H1 (cell line): ENCODE data around the gene RAG2. TPM values are rescaled to one million over a fixed set of nuclear protein-coding genes. Genes with fewer than 3 reads are reported as not detected.

Experiments used
- CTCF ChIA-PET: fragments of 300-600 bp; sonication (Branson Sonifier 250); formaldehyde crosslinking; loops from one replicate; lab custom pipeline; 2021; ENCODE audit not compliant: partially characterized antibody; lab: Charles Lee
- POLR2A ChIA-PET: fragments of 300-600 bp; sonication (Branson Sonifier 250); formaldehyde crosslinking; loops from one replicate; lab custom pipeline; 2021; ENCODE audit warnings: inconsistent platforms; ENCODE audit not compliant: partially characterized antibody; lab: Charles Lee
- DNase-seq, 2 experiments: peaks; one replicate each; pipeline versions ENCODE4 v3.0.0 to v3.0.0-alpha.2; 2010 to 2022; ENCODE audit warnings: low spot score in 2 of 2, low read depth in 1 of 2, mixed read lengths in 1 of 2
- FAIRE-seq: peaks from 2 replicates; lab custom pipeline; 2011; peaks lifted over from hg19 to GRCh38; lab: Jason Lieb, UNC
- H2AFZ ChIP-seq: 2 replicates; pipeline ENCODE4 v1.8.1; 2012; ENCODE audit warnings: low read length, inconsistent platforms
- H2AK5ac ChIP-seq: 2 replicates; pipeline ENCODE4 v1.6.1; 2013; ENCODE audit warnings: low read depth, low read length
- H2BK120ac ChIP-seq: replicated peaks from 2 replicates; pipeline ENCODE3; 2013; ENCODE audit warnings: low read depth, low read length, inconsistent platforms
- H2BK12ac ChIP-seq: 2 replicates; pipeline ENCODE4 v1.6.1; 2013; ENCODE audit warnings: low read depth, low read length
- H2BK15ac ChIP-seq: 2 replicates; pipeline ENCODE4 v1.6.1; 2013; ENCODE audit warnings: low read length
- H2BK20ac ChIP-seq: 2 replicates; pipeline ENCODE4 v1.6.1; 2013; ENCODE audit warnings: low read length
- H2BK5ac ChIP-seq: 2 replicates; pipeline ENCODE4 v1.6.1; 2013; ENCODE audit warnings: low read depth, low read length
- H3K14ac ChIP-seq: 2 replicates; pipeline ENCODE4 v1.6.1; 2013; ENCODE audit warnings: inconsistent platforms; ENCODE audit not compliant: insufficient read length
- H3K18ac ChIP-seq: 2 replicates; pipeline ENCODE4 v1.6.1; 2013; ENCODE audit warnings: low read length; ENCODE audit errors: extremely low read depth
- H3K23ac ChIP-seq: 2 replicates; pipeline ENCODE4 v1.6.1; 2013; ENCODE audit warnings: inconsistent platforms; ENCODE audit not compliant: insufficient read length
- H3K23me2 ChIP-seq: 2 replicates; pipeline ENCODE4 v1.6.1; 2013; ENCODE audit warnings: low read depth, low read length
- H3K27ac ChIP-seq: 2 replicates; pipeline ENCODE4 v1.6.1; 2011; ENCODE audit warnings: low read depth, low read length, inconsistent platforms
- H3K27me3 ChIP-seq, 4 experiments: replicated peaks in 1 of 4; 1 replicate in 1 of 4; 2 replicates in 3 of 4; pipeline versions ENCODE4 v1.6.1 to v1.8.1; 2011 to 2013; ENCODE audit warnings: low read length in 3 of 4, mild to moderate bottlenecking in 3 of 4, inconsistent platforms in 2 of 4, mixed read lengths in 2 of 4, moderate library complexity in 1 of 4; ENCODE audit not compliant: control insufficient read depth in 3 of 4, insufficient read depth in 3 of 4; ENCODE audit errors: extremely low read depth in 1 of 4
- H3K36me3 ChIP-seq, 4 experiments: 2 replicates each; pipeline versions ENCODE4 v1.6.1 to v1.8.1; 2011 to 2013; ENCODE audit warnings: mild to moderate bottlenecking in 4 of 4, low read length in 3 of 4, moderate library complexity in 2 of 4, control low read depth in 1 of 4, inconsistent platforms in 1 of 4; ENCODE audit not compliant: insufficient read depth in 4 of 4, control insufficient read depth in 2 of 4
- H3K4ac ChIP-seq: replicated peaks from 2 replicates; pipeline ENCODE3; 2013; ENCODE audit warnings: low read length, low read depth, mixed read lengths, inconsistent platforms; ENCODE audit not compliant: insufficient read length
- H3K4me1 ChIP-seq, 4 experiments: replicated peaks in 1 of 4; 1 replicate in 1 of 4; 2 replicates in 3 of 4; pipeline versions ENCODE4 v1.6.1 to v1.8.1; 2011 to 2013; ENCODE audit warnings: low read length in 3 of 4, inconsistent platforms in 2 of 4, mixed read lengths in 1 of 4; ENCODE audit not compliant: insufficient read depth in 4 of 4, control insufficient read depth in 3 of 4
- H3K4me2 ChIP-seq, 2 experiments: 2 replicates each; pipeline versions ENCODE4 v1.6.1 to v1.8.1; 2011 to 2013; ENCODE audit warnings: low read depth in 2 of 2, low read length in 2 of 2, control low read depth in 1 of 2, inconsistent platforms in 1 of 2, mild to moderate bottlenecking in 1 of 2; ENCODE audit not compliant: insufficient read depth in 1 of 2
- H3K4me3 ChIP-seq, 4 experiments: fragments of 200-600, 300-600 bp in 1 of 4; sonication (generic), shearing (Covaris generic), sonication (Bioruptor Twin) in 1 of 4; 2 replicates each; pipeline versions ENCODE4 v1.5.1 to v1.8.1; 2011 to 2016; ENCODE audit warnings: low read length in 4 of 4, low read depth in 3 of 4, control low read depth in 2 of 4, inconsistent platforms in 2 of 4, mild to moderate bottlenecking in 2 of 4, mixed read lengths in 1 of 4, moderate library complexity in 1 of 4; ENCODE audit not compliant: insufficient read depth in 2 of 4; ENCODE audit errors: extremely low read depth in 1 of 4
- H3K56ac ChIP-seq: replicated peaks from 2 replicates; pipeline ENCODE3; 2013; ENCODE audit warnings: low read depth, mild to moderate bottlenecking, mixed read lengths, low read length, inconsistent platforms; ENCODE audit not compliant: insufficient read length
- H3K79me1 ChIP-seq: 2 replicates; pipeline ENCODE4 v1.6.1; 2013; ENCODE audit warnings: low read depth, low read length, control low read depth
- H3K79me2 ChIP-seq, 2 experiments: 2 replicates each; pipeline versions ENCODE4 v1.6.1 to v1.8.1; 2012 to 2013; ENCODE audit warnings: low read length in 2 of 2, mild to moderate bottlenecking in 2 of 2, inconsistent platforms in 1 of 2; ENCODE audit not compliant: insufficient read depth in 2 of 2, control insufficient read depth in 1 of 2
- H3K9ac ChIP-seq, 4 experiments: replicated peaks in 1 of 4; 1 replicate in 1 of 4; 2 replicates in 3 of 4; pipeline versions ENCODE4 v1.6.1 to v1.8.1; 2011 to 2013; ENCODE audit warnings: low read depth in 3 of 4, low read length in 3 of 4, control low read depth in 2 of 4, mild to moderate bottlenecking in 2 of 4, moderate library complexity in 2 of 4, inconsistent platforms in 1 of 4; ENCODE audit errors: extremely low read depth in 1 of 4
- H3K9me3 ChIP-seq, 2 experiments: 2 replicates each; pipeline versions ENCODE4 v1.6.1 to v1.8.1; 2012 to 2013; ENCODE audit warnings: mild to moderate bottlenecking in 2 of 2, moderate library complexity in 2 of 2, control low read depth in 1 of 2, inconsistent platforms in 1 of 2, low read depth in 1 of 2, low read length in 1 of 2, mixed read lengths in 1 of 2; ENCODE audit not compliant: insufficient read depth in 2 of 2
- H4K20me1 ChIP-seq, 2 experiments: replicated peaks in 1 of 2; 2 replicates each; pipeline versions ENCODE3 to v1.8.1; 2011 to 2013; ENCODE audit warnings: inconsistent platforms in 2 of 2, low read length in 2 of 2, mild to moderate bottlenecking in 1 of 2; ENCODE audit not compliant: insufficient read depth in 2 of 2, control insufficient read depth in 1 of 2
- H4K5ac ChIP-seq: 2 replicates; pipeline ENCODE4 v1.6.1; 2013; ENCODE audit warnings: low read length, low read depth, mixed read lengths, inconsistent platforms; ENCODE audit not compliant: insufficient read length
- H4K8ac ChIP-seq: 2 replicates; pipeline ENCODE4 v1.8.0; 2013; ENCODE audit warnings: mild to moderate bottlenecking, moderate library complexity, low read length, inconsistent platforms; ENCODE audit not compliant: insufficient read depth; ENCODE audit errors: extremely low read depth
- H4K91ac ChIP-seq: replicated peaks from 2 replicates; pipeline ENCODE3; 2013; ENCODE audit warnings: low read length, mixed read lengths, inconsistent platforms; ENCODE audit not compliant: insufficient read length
- JUN ChIP-seq: IDR thresholded peaks from 2 replicates; pipeline ENCODE4 v1.6.1; 2011; ENCODE audit warnings: low read depth, mild to moderate bottlenecking, improper control_type of control experiment, low read length
- NRF1 ChIP-seq: IDR thresholded peaks from 2 replicates; pipeline ENCODE4 v1.6.1; 2011; ENCODE audit warnings: mild to moderate bottlenecking, low read depth, low read length, improper control_type of control experiment
- SUZ12 ChIP-seq: fragments of 200-600 bp; sonication (generic); IDR thresholded peaks from 2 replicates; pipeline ENCODE4 v1.6.1; 2012; ENCODE audit warnings: mild to moderate bottlenecking, inconsistent platforms, low read length, moderate library complexity, mixed read lengths
- TEAD4 ChIP-seq: IDR thresholded peaks from 2 replicates; pipeline ENCODE4 v1.6.1; 2012; ENCODE audit warnings: low read depth, low read length, inconsistent platforms, mixed read lengths
- WGBS, 2 experiments: shearing (Covaris generic) in 1 of 2; methylation state at CpG; one replicate each; pipeline versions ENCODE4 v1.1.6 to v1.1.7; 2013 to 2015; ENCODE audit warnings: low lambda C conversion rate in 2 of 2, mixed read lengths in 2 of 2, inconsistent platforms in 1 of 2, low coverage in 1 of 2, missing lambda C conversion rate in 1 of 2; ENCODE audit not compliant: insufficient replicate concordance in 2 of 2, insufficient coverage in 1 of 2, insufficient read length in 1 of 2; ENCODE audit errors: extremely low coverage in 1 of 2, missing lambda C conversion rate in 1 of 2; 5-methylcytosine and 5-hydroxymethylcytosine counted together
- polyA plus RNA-seq, 7 experiments: library from polyadenylated mRNA; depleted of rRNA in 3 of 7; stranded (reverse) in 5 of 7; unstranded in 2 of 7; fragments of >200 nt in 5 of 7; fragments of 200-250 nt in 2 of 7; gene quantifications; 1 replicate in 5 of 7; 2 replicates in 1 of 7; 4 replicates in 1 of 7; pipeline versions ENCODE4 v1.2.1 to v1.2.3, GENCODE V29; 2011 to 2013; ENCODE audit warnings: missing spikeins in 2 of 7, mixed read lengths in 2 of 7
- total RNA-seq: library from RNA; stranded (reverse); fragmentation: NEBNext Ultra II Directional; extraction: Animal tissue kit (Norgen Biotek cat#: 25700); gene quantifications from 2 replicates; pipeline ENCODE4 v1.2.1, GENCODE V29; 2021

The RAG2 gene
- total and polyA plus RNA-seq, 2 of the 8 experiments (the other 6 are each of a cell fraction or from before 2014, with no cell fraction given) = not detected

DNA sequence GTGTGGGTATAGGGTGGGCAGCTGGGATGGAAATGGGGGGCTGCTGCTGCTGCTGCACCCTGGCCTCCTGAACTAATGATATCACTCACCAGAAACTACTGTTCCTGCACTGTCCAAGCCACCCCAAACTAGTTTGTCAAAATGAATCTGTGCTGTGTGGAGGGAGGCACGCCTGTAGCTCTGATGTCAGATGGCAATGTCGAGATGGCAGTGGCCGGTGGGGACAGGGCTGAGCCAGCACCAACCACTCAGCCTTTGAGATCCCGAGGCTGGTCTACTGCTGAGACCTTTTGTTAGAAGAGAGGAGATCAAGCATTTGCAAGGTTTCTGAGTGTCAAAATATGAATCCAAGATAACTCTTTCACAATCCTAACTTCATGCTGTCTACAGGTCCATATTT, 28.9 kb downstream of the RAG2 start:
- Histone ChIP-seq H2BK20ac (no peak overlapping the region), H4K20me1 (peaks cover 0 to 2% of the 10 kb centered on the region in 2 experiments), H2BK120ac (no peak overlapping the region), H3K4me2 (no peak overlapping the region), H3K18ac (no peak overlapping the region), H4K91ac (no peak overlapping the region), H3K27me3 (no peaks in the 10 kb centered on the region), H3K56ac (no peak overlapping the region), H3K27ac (no peak overlapping the region), H2AFZ (no peak overlapping the region), H3K4ac (no peak overlapping the region), H3K79me2 (no peaks in the 10 kb centered on the region), H2BK12ac (no peak overlapping the region), H4K5ac (no peak overlapping the region), H3K4me1 (no peaks in the 10 kb centered on the region), H3K23ac (no peak overlapping the region), H3K14ac (no peak overlapping the region), H3K36me3 (no peaks in the 10 kb centered on the region), H4K8ac (no peak overlapping the region), H3K79me1 (no peaks in the 10 kb centered on the region), H3K9me3 (no peaks in the 10 kb centered on the region), H2BK15ac (no peak overlapping the region), H2AK5ac (no peak overlapping the region), H3K9ac (no peak overlapping the region), H3K4me3 (no peak overlapping the region), H2BK5ac (no peak overlapping the region), H3K23me2 (no peaks in the 10 kb centered on the region)
- ChIA-PET CTCF (interaction anchor here (1.5 kb wide), 1 partner anchor 52 kb away, joined by 3 read pairs; no protein-coding TSS in a partner anchor), POLR2A (no interaction called here)
- DNase-seq = no peak
- FAIRE-seq = no peak
- WGBS, 2 experiments = 76% methylated on average over 4 of the region's 4 CpGs; no CpG with 5 or more reads in 1 of the 2 experiments
- no peak for TF ChIP-seq JUN
- TF ChIP-seq NRF1 = no peak
- no peak for TF ChIP-seq TEAD4
- TF ChIP-seq SUZ12 = no peak
